ENCODE measurements around the gene GSTCD.

DNA sequence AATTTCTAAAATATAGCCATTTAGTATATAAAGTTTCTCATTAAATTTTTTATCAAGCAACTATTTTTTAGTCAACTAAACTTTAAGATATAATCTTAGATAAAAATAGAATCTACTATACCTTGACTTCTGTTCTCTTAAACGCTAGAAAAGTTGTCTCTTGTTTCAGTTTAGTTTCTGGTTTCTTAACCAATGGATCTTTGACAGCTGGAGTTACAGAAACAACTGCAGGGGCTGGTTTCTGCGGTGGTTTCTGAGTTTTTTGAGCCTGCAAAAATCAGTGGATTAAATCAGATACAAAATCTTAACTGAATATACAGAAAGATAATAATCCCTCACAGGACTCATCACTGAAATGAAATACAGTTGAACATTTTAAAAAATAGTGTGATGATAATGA lies 22.0 kb upstream of the GSTCD start:
- TF ChIP-seq, protein P1, sequence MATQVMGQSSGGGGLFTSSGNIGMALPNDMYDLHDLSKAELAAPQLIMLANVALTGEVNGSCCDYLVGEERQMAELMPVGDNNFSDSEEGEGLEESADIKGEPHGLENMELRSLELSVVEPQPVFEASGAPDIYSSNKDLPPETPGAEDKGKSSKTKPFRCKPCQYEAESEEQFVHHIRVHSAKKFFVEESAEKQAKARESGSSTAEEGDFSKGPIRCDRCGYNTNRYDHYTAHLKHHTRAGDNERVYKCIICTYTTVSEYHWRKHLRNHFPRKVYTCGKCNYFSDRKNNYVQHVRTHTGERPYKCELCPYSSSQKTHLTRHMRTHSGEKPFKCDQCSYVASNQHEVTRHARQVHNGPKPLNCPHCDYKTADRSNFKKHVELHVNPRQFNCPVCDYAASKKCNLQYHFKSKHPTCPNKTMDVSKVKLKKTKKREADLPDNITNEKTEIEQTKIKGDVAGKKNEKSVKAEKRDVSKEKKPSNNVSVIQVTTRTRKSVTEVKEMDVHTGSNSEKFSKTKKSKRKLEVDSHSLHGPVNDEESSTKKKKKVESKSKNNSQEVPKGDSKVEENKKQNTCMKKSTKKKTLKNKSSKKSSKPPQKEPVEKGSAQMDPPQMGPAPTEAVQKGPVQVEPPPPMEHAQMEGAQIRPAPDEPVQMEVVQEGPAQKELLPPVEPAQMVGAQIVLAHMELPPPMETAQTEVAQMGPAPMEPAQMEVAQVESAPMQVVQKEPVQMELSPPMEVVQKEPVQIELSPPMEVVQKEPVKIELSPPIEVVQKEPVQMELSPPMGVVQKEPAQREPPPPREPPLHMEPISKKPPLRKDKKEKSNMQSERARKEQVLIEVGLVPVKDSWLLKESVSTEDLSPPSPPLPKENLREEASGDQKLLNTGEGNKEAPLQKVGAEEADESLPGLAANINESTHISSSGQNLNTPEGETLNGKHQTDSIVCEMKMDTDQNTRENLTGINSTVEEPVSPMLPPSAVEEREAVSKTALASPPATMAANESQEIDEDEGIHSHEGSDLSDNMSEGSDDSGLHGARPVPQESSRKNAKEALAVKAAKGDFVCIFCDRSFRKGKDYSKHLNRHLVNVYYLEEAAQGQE (IDR thresholded peaks at IDR 0.05; ENCODE audit: low read depth) = no peak
- TF ChIP-seq SIN3A (IDR thresholded peaks at IDR 0.05; ENCODE audit: low read depth) = no peak
- TF ChIP-seq, protein P2, sequence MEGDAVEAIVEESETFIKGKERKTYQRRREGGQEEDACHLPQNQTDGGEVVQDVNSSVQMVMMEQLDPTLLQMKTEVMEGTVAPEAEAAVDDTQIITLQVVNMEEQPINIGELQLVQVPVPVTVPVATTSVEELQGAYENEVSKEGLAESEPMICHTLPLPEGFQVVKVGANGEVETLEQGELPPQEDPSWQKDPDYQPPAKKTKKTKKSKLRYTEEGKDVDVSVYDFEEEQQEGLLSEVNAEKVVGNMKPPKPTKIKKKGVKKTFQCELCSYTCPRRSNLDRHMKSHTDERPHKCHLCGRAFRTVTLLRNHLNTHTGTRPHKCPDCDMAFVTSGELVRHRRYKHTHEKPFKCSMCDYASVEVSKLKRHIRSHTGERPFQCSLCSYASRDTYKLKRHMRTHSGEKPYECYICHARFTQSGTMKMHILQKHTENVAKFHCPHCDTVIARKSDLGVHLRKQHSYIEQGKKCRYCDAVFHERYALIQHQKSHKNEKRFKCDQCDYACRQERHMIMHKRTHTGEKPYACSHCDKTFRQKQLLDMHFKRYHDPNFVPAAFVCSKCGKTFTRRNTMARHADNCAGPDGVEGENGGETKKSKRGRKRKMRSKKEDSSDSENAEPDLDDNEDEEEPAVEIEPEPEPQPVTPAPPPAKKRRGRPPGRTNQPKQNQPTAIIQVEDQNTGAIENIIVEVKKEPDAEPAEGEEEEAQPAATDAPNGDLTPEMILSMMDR (IDR thresholded peaks at IDR 0.05 in 2 of 3, conservative IDR thresholded peaks at IDR 0.05 in 1 of 3; ENCODE audit: borderline replicate concordance in 1 of 3, insufficient read depth in 1 of 3, low read depth in 2 of 3, low read length in 2 of 3) = no peak
- TF ChIP-seq EZH2 (IDR thresholded peaks at IDR 0.05) = no peak
- TF ChIP-seq CEBPB (IDR thresholded peaks at IDR 0.05; ENCODE audit: low read depth) = no peak
- no peak for TF ChIP-seq ZNF274 (IDR thresholded peaks at IDR 0.05; ENCODE audit: low read depth, low read length)

Measured in HCT116 (cell line).